ENCODE measurements around the gene KLK11.

DNA sequence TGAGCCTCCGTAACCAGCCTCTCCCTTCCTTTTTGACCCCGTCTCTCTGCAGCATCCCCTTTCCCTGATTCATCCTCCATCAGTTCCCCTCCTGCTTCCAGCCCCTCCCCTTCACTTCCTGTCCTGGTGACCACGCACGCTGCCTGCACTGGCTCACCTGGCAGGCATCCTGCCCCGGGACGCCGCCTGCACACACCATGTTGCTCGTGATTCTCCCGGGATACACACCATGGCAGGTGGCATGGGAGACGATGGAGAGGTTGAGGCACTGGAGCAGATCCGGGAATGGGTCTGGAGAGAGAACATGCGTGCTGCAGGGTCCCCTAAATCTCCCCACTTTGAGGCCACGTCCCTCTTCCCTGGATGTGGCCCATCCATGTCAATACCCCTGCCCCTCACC is 4.2 kb upstream of the KLK11 start:
- TF ChIP-seq ZNF384 (IDR thresholded peaks at IDR 0.05), result no peak
- TF ChIP-seq SP1 (IDR thresholded peaks at IDR 0.05), result no peak
- TF ChIP-seq LEF1 (IDR thresholded peaks at IDR 0.05; ENCODE audit: borderline replicate concordance), result no peak
